ENCODE results near the gene PPEF2. TPM values are rescaled to one million over a fixed set of nuclear protein-coding genes. Genes with fewer than 3 reads are reported as not detected.
"Not testable (repeated sequence)": the region's sequence is repeated elsewhere in the genome, so short reads cannot be mapped to it uniquely, and the experiment has no call there.

Gene PPEF2
- total RNA-seq, 1 donor from 2014 or later = 0.07 TPM

- Mint-ChIP-seq H3K36me3 (no peaks in the 10 kb centered on the region), H3K27ac (no peak overlapping the region), H3K9me3 (no peaks in the 10 kb centered on the region), H3K4me3 (no peak overlapping the region), H3K4me1 (peaks cover 16% of the 10 kb centered on the region), H3K27me3 (ENCODE audit: insufficient read depth, low read depth) (peaks cover 5% of the 10 kb centered on the region)
- no peak for DNase-seq (ENCODE audit: low spot score)
- H3K4me3 ChIP-seq = no peak overlapping the region
- no peak overlapping the region for H2AFZ ChIP-seq (replicated peaks)
- H3K27ac ChIP-seq = no peak overlapping the region
- no peaks in the 10 kb centered on the region for H3K27me3 ChIP-seq
- peaks cover 4% of the 10 kb centered on the region for H3F3A ChIP-seq (ENCODE audit: low read depth)
- no peaks in the 10 kb centered on the region for H3K36me3 ChIP-seq
- H3K4me2 ChIP-seq = no peak overlapping the region
- no peaks in the 10 kb centered on the region for H3K79me2 ChIP-seq (ENCODE audit: low read depth)
- H3K9me3 ChIP-seq (ENCODE audit: low read depth) = no peaks in the 10 kb centered on the region
- TF ChIP-seq CTCF (IDR thresholded peaks at IDR 0.05) (no peak), EZH2 (IDR thresholded peaks at IDR 0.05) (no peak), EZH2phosphoT487 (IDR thresholded peaks at IDR 0.05) (no peak)
- no peaks in the 10 kb centered on the region for H4K20me1 ChIP-seq (ENCODE audit: low read depth)
- H3K9ac ChIP-seq = no peak overlapping the region
- no peaks in the 10 kb centered on the region for H3K4me1 ChIP-seq
Observed at GRCh38 chr4:75848891-75849290, 53.4 kb downstream of the PPEF2 start.

- H3K27me3 Mint-ChIP-seq (ENCODE audit: insufficient read depth, low read depth); H3K4me2 ChIP-seq; H3K9me3 Mint-ChIP-seq; H4K20me1 ChIP-seq (ENCODE audit: low read depth); H3K27me3 ChIP-seq; H3K27ac Mint-ChIP-seq; H3K9me3 ChIP-seq (ENCODE audit: low read depth); H3K4me3 Mint-ChIP-seq; H3K9ac ChIP-seq; H3K79me2 ChIP-seq (ENCODE audit: low read depth); H3K4me3 ChIP-seq; H3F3A ChIP-seq (ENCODE audit: low read depth); H3K36me3 Mint-ChIP-seq; H3K36me3 ChIP-seq; H3K4me1 ChIP-seq; H3K27ac ChIP-seq: not testable (repeated sequence)
- DNase-seq (ENCODE audit: low spot score) = peak; percentile 83
- peaks cover 20% of the 10 kb centered on the region for H3K4me1 Mint-ChIP-seq
- peak; percentile 77 for TF ChIP-seq CTCF (IDR thresholded peaks at IDR 0.05)
- H2AFZ ChIP-seq (replicated peaks) = peak overlapping the region; percentile 60
Observed at GRCh38 chr4:75848171-75848760, 54.0 kb downstream of the PPEF2 start.

GRCh38 chr4:75845992-75846391, 56.3 kb downstream of the PPEF2 start:
- Histone ChIP-seq H4K20me1 (ENCODE audit: low read depth) (no peaks in the 10 kb centered on the region), H3K9me3 (ENCODE audit: low read depth) (no peaks in the 10 kb centered on the region), H3K27ac (no peak overlapping the region), H3K9ac (no peak overlapping the region), H2AFZ (replicated peaks) (peak overlapping the region; percentile 13), H3K79me2 (ENCODE audit: low read depth) (no peaks in the 10 kb centered on the region), H3K27me3 (no peaks in the 10 kb centered on the region), H3F3A (ENCODE audit: low read depth) (peaks cover 4% of the 10 kb centered on the region), H3K4me3 (no peak overlapping the region), H3K4me1 (no peaks in the 10 kb centered on the region), H3K4me2 (no peak overlapping the region), H3K36me3 (no peaks in the 10 kb centered on the region)
- no peak for DNase-seq (ENCODE audit: low spot score)
- Mint-ChIP-seq H3K27ac (no peak overlapping the region), H3K9me3 (no peaks in the 10 kb centered on the region), H3K36me3 (no peaks in the 10 kb centered on the region), H3K4me3 (no peak overlapping the region), H3K4me1 (peaks cover 28% of the 10 kb centered on the region), H3K27me3 (ENCODE audit: insufficient read depth, low read depth) (peaks cover 5% of the 10 kb centered on the region)
- TF ChIP-seq EZH2phosphoT487 (IDR thresholded peaks at IDR 0.05) = no peak
- no peak for TF ChIP-seq CTCF (IDR thresholded peaks at IDR 0.05)
- no peak for TF ChIP-seq EZH2 (IDR thresholded peaks at IDR 0.05)

Measured in neural progenitor cell (in vitro differentiated cells).